K562 (cell line): ENCODE measurements around the gene ANKRD11. TPM values are rescaled to one million over a fixed set of nuclear protein-coding genes. Genes with fewer than 3 reads are reported as not detected.
A peak's percentile ranks its signal among the peaks of the same experiment; 100 is the strongest.

ENCODE experiments used
- ATAC-seq: fragments of 200-7000 bp; cut with Tn5 transposase; 3 replicates; pipeline ENCODE4 v1.9.1; 2020; ENCODE audit warnings: moderate library complexity
- BruUV-seq: library from RNA; stranded (reverse); fragments of 400-500 nt; replicated peaks from 2 replicates; lab custom pipeline; 2021; lab: Mats Ljungman, UMichigan
- CTCF ChIA-PET: fragments of 300-600 bp; formaldehyde crosslinking; extraction: SDS; loops from one replicate; lab custom pipeline; 2021; ENCODE audit warnings: low intra/inter-chr PET ratio; lab: Yijun Ruan, JAX
- POLR2A ChIA-PET: fragments of 300-600, 350-650 bp; sonication (Branson Sonifier 250); formaldehyde crosslinking; extraction: SDS; loops from one replicate; lab custom pipeline; 2021; ENCODE audit warnings: antibody characterized with exemption, inconsistent platforms; lab: Yijun Ruan, JAX
- DNase-seq, 4 experiments: peaks; one replicate each; pipeline versions ENCODE4 v3.0.0 to v3.0.0-alpha.2; 2011 to 2018; ENCODE audit warnings: low spot score in 3 of 4, mixed read lengths in 3 of 4; ENCODE audit errors: extremely low read depth in 1 of 4
- FAIRE-seq: peaks from 2 replicates; lab custom pipeline; 2011; peaks lifted over from hg19 to GRCh38; lab: Jason Lieb, UNC
- H2AFZ ChIP-seq: 2 replicates; pipeline ENCODE4 v1.6.0; 2011; ENCODE audit warnings: low read depth, low read length, control low read depth, inconsistent platforms
- H3K27ac ChIP-seq: fragments of 200-600 bp; 3 replicates; pipeline ENCODE4 v1.8.0; 2011; ENCODE audit warnings: low read depth, mild to moderate bottlenecking, control low read depth, inconsistent platforms, low read length, moderate library complexity, mixed read lengths; ENCODE audit errors: extremely low read depth
- H3K27me3 ChIP-seq, 2 experiments: fragments of 300-600 bp in 1 of 2; 2 replicates in 1 of 2; 3 replicates in 1 of 2; pipeline versions ENCODE4 v1.6.0 to v1.8.0; 2011; ENCODE audit warnings: inconsistent platforms in 2 of 2, low read length in 2 of 2, mild to moderate bottlenecking in 1 of 2, mixed read lengths in 1 of 2, moderate library complexity in 1 of 2; ENCODE audit not compliant: control insufficient read depth in 2 of 2, insufficient read depth in 2 of 2
- H3K36me3 ChIP-seq: fragments of 300-600 bp; 3 replicates; pipeline ENCODE4 v1.8.0; 2011; ENCODE audit warnings: mild to moderate bottlenecking, low read length, inconsistent platforms; ENCODE audit not compliant: control insufficient read depth, insufficient read depth
- H3K4me1 ChIP-seq, 2 experiments: fragments of 200-600 bp in 1 of 2; replicated peaks in 1 of 2; 2 replicates in 1 of 2; 3 replicates in 1 of 2; pipeline versions ENCODE4 v1.5.1 to v1.8.0; 2011; ENCODE audit warnings: inconsistent platforms in 2 of 2, low read length in 2 of 2, mild to moderate bottlenecking in 1 of 2, mixed read lengths in 1 of 2, moderate library complexity in 1 of 2; ENCODE audit not compliant: control insufficient read depth in 2 of 2, insufficient read depth in 2 of 2
- H3K4me2 ChIP-seq: 2 replicates; pipeline ENCODE4 v1.6.1; 2011; ENCODE audit warnings: low read length, control low read depth, inconsistent platforms, mixed read lengths; ENCODE audit not compliant: insufficient read depth
- H3K4me3 ChIP-seq: fragments of 200-600 bp; sonication (generic), shearing (Covaris generic); 2 replicates; pipeline ENCODE4 v1.5.1; 2016; ENCODE audit warnings: control low read depth, inconsistent platforms
- H3K79me2 ChIP-seq: fragments of 200-600 bp; 3 replicates; pipeline ENCODE4 v1.8.0; 2011; ENCODE audit warnings: low read length, inconsistent platforms; ENCODE audit not compliant: control insufficient read depth, insufficient read depth
- H3K9ac ChIP-seq, 2 experiments: 2 replicates each; pipeline versions ENCODE4 v1.6.0 to v1.6.1; 2011; ENCODE audit warnings: low read depth in 2 of 2, low read length in 2 of 2, control low read depth in 1 of 2, inconsistent platforms in 1 of 2, mild to moderate bottlenecking in 1 of 2, mixed read lengths in 1 of 2; ENCODE audit not compliant: insufficient read depth in 1 of 2
- H3K9me1 ChIP-seq: one replicate; pipeline ENCODE4 v1.6.0; 2011; ENCODE audit warnings: inconsistent platforms, mild to moderate bottlenecking, low read length, moderate library complexity; ENCODE audit not compliant: control insufficient read depth, insufficient read depth
- H3K9me3 ChIP-seq: replicated peaks from 2 replicates; pipeline ENCODE4 v1.5.1; 2011; ENCODE audit warnings: low read depth, low read length, inconsistent platforms; ENCODE audit not compliant: control insufficient read depth, insufficient read depth
- H4K20me1 ChIP-seq: replicated peaks from 2 replicates; pipeline ENCODE4 v1.6.1; 2011; ENCODE audit warnings: low read length, inconsistent platforms, mixed read lengths; ENCODE audit not compliant: control insufficient read depth, insufficient read depth
- BDP1 ChIP-seq: IDR thresholded peaks from 3 replicates; pipeline ENCODE4 v1.6.1; 2011; ENCODE audit not compliant: insufficient read length, insufficient read depth
- CBFA2T3 ChIP-seq: fragments of 450-650 bp; IDR thresholded peaks from 2 replicates; pipeline ENCODE4 v1.6.1; 2017
- FOXK2 ChIP-seq, 2 experiments: fragments of 450-650 bp; IDR thresholded peaks in 1 of 2; conservative IDR thresholded peaks in 1 of 2; 2 replicates each; pipeline ENCODE4 v1.6.1; 2016; ENCODE audit warnings: low read depth in 2 of 2, mild to moderate bottlenecking in 1 of 2
- FOXP1 ChIP-seq: sonication (generic); formaldehyde crosslinking; IDR thresholded peaks from 2 replicates; pipeline ENCODE4 v1.8.0; 2022; ENCODE audit warnings: mild to moderate bottlenecking, missing genetic modification reagents
- HDAC3 ChIP-seq: fragments of 450-650 bp; IDR thresholded peaks from 2 replicates; pipeline ENCODE4 v1.6.1; 2018; ENCODE audit warnings: borderline replicate concordance, mild to moderate bottlenecking, moderate library complexity; ENCODE audit not compliant: partially characterized antibody
- HMBOX1 ChIP-seq: sonication (generic); IDR thresholded peaks from 2 replicates; pipeline ENCODE4 v1.6.1; 2016
- LCOR ChIP-seq: sonication (generic); formaldehyde crosslinking; IDR thresholded peaks from 2 replicates; pipeline ENCODE4 v1.8.0; 2022; ENCODE audit warnings: mild to moderate bottlenecking, missing genetic modification reagents
- POU5F1 ChIP-seq: fragments of 150-350 bp; IDR thresholded peaks from 2 replicates; pipeline ENCODE4 v1.6.1; 2014; ENCODE audit warnings: borderline replicate concordance, low read length, low read depth, mild to moderate bottlenecking; ENCODE audit not compliant: partially characterized antibody
- RFX7 ChIP-seq: fragments of 250-450 bp; sonication (Bioruptor Pico); IDR thresholded peaks from 2 replicates; pipeline ENCODE4 v1.5.1; 2021; ENCODE audit warnings: mild to moderate bottlenecking
- SLC30A9 ChIP-seq: fragments of 250-450 bp; sonication (Bioruptor Pico); IDR thresholded peaks from 2 replicates; pipeline ENCODE4 v1.8.0; 2022; ENCODE audit warnings: mild to moderate bottlenecking, moderate library complexity
- SRSF7 ChIP-seq: fragments of 200-400 bp; formaldehyde crosslinking; optimal IDR thresholded peaks from 2 replicates; pipeline ENCODE3; 2017; ENCODE audit warnings: mild to moderate bottlenecking, low read depth, low read length
- WHSC1 ChIP-seq: IDR thresholded peaks from one replicate; pipeline ENCODE4 v1.6.1; 2012; ENCODE audit warnings: low read length, control low read depth, inconsistent platforms
- ZNF24 ChIP-seq: fragments of 450-650 bp; IDR thresholded peaks from 2 replicates; pipeline ENCODE4 v1.6.1; 2016
- WGBS: fragments of 100-300 bp; shearing (Covaris generic); methylation state at CpG from one replicate; pipeline ENCODE4 v1.1.6; 2016; ENCODE audit warnings: low coverage, mixed read lengths; ENCODE audit not compliant: insufficient coverage; ENCODE audit errors: missing lambda C conversion rate; 5-methylcytosine and 5-hydroxymethylcytosine counted together
- in situ Hi-C: fragments of 300-500 bp; cut with MboI; formaldehyde crosslinking; loops from 4 replicates; pipeline ENCODE4 v1.15.0; 2018; ENCODE audit warnings: inconsistent platforms, mixed read lengths
- intact Hi-C: fragments of 100-400 bp; cut with micrococcal nuclease; formaldehyde crosslinking; loops from 2 replicates; pipeline ENCODE4 v1.14.2; 2022
- polyA plus RNA-seq, 8 experiments: library from polyadenylated mRNA; depleted of rRNA in 4 of 8; stranded (reverse) in 5 of 8; unstranded in 3 of 8; fragments of >200 nt; fragmentation: Nextera tagmentation in 2 of 8; fragmentation: Illumina TruSeq in 1 of 8; extraction: Ambion mirVana in 2 of 8; extraction: Trizol in 1 of 8; gene quantifications; 2 replicates each; pipeline versions ENCODE4 v1.2.1 to v1.2.3, GENCODE V29; 2011 to 2014; ENCODE audit warnings: inconsistent platforms in 1 of 8, missing spikeins in 1 of 8
- total RNA-seq, 7 experiments: library from RNA; depleted of rRNA in 6 of 7; stranded (reverse); fragments of >200 nt in 6 of 7; fragmentation: Illumina TruSeq in 2 of 7; extraction: Trizol in 2 of 7; gene quantifications; 2 replicates each; pipeline versions ENCODE4 v1.2.1 to v1.2.3, GENCODE V29; 2011 to 2021; ENCODE audit warnings: low replicate concordance in 1 of 7

Gene ANKRD11
- total and polyA plus RNA-seq, 9 of the 15 experiments (the other 6 are each of a cell fraction or from before 2014, with no cell fraction given), result 4.7 to 126 (median 31.7) TPM

DNA sequence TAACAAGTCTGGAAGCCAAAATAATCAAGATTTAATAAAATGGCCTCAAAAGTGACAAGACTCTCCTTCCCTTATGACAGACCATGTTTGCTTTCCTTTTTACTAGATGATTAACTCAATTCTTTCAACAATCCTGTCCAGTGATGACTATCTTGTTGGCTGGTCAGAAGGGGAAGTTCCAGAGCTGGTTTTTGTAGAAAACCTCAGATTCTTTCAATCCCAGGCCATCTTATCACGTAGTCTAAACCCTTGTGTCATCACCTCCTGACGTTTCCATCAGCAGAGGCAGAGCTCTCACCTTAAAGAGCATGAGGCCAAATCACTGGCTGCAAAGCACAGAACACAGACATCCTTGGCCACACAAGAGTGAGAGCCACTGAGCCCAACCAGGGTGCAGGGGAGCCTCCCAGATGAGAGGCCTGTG is 125.3 kb downstream of the ANKRD11 start (continued):
- no peak for TF ChIP-seq HMBOX1
- no peak for TF ChIP-seq HDAC3
- no peak for TF ChIP-seq BDP1
- no peak for TF ChIP-seq RFX7
- no peak for TF ChIP-seq SRSF7

DNA sequence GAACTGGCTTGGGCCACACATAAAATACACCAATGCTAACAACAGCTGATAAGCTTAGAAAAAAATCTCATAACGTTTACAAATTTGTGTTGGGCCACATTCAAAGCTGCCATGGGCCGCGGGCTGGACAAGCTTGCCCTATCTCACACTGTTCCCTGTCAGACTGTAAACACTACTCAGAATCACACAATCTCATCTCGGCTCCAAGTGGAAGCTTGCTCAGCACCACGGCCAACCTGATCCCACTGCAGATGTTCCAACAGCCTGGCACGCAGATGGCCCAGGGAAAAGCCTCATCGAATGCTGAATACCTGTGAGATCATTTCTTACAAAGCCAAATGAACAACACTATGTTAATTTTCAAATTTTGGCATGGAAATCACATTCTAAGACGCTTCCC is 125.8 kb downstream of the ANKRD11 start:
- TF ChIP-seq CBFA2T3 (peak; percentile 26; the same call in 1 of the 2 replicates), LCOR (CRISPR knock-in tag) (0 out of 2 replicates have a peak, but pooled peaks have one; percentile 13), FOXK2 (conservative IDR thresholded peaks at IDR 0.05 in 1 of 2, IDR thresholded peaks at IDR 0.05 in 1 of 2; ENCODE audit: low read depth in 2 of 2) (peak in 1 of 2 experiments; percentile 17; a peak in 1 of 4 replicates), WHSC1 (no peak), FOXP1 (CRISPR knock-in tag) (no peak), SLC30A9 (no peak), POU5F1 (no peak), ZNF24 (no peak)
- H3K4me2 ChIP-seq, result no peak overlapping the region
- peaks cover 45 to 52% of the 10 kb centered on the region in 2 experiments for H3K4me1 ChIP-seq
- H3K27ac ChIP-seq, result no peak overlapping the region
- no peaks in the 10 kb centered on the region for H3K27me3 ChIP-seq
- no peaks in the 10 kb centered on the region for H3K9me3 ChIP-seq
- intact Hi-C loops (no loop called here), in situ Hi-C loops (no loop called here)
- peak; percentile 51 for ATAC-seq
- no peak overlapping the region for H3K4me3 ChIP-seq
- 16% methylated on average over 8 of the region's 8 CpGs for WGBS
- peak overlapping the region in 1 of 2 experiments; percentile 11; a peak in 1 of 4 replicates for H3K9ac ChIP-seq
- H4K20me1 ChIP-seq, result peaks cover 88% of the 10 kb centered on the region
- H3K79me2 ChIP-seq, result peaks cover 99% of the 10 kb centered on the region
- CTCF ChIA-PET, result no interaction called here
- peaks cover 25% of the 10 kb centered on the region for H3K9me1 ChIP-seq
- FAIRE-seq, result peak; percentile 23
- POLR2A ChIA-PET, result interaction anchor here (0.7 to 1.5 kb wide), 5 partner anchors 8 to 31 kb away, joined by 3 to 5 read pairs (median 4); no protein-coding TSS in a partner anchor
- peak in 1 of 4 experiments; percentile 36 for DNase-seq
- peaks cover 24% of the 10 kb centered on the region; the same call in 2 of the 3 replicates for H3K36me3 ChIP-seq
- BruUV-seq, result no TSS peak
- H2AFZ ChIP-seq, result no peak overlapping the region
